GM19324 (cell line): Measurements from ENCODE around the gene LZTR1.
"Not testable (repeated sequence)": the region's sequence is repeated elsewhere in the genome, so short reads cannot be mapped to it uniquely, and the experiment has no call there.

Experiments used
- ATAC-seq: cut with Tn5 transposase; IDR thresholded peaks from one replicate; pipeline ENCODE4 v1.9.1; 2021; ENCODE audit warnings: mild to moderate bottlenecking, moderate library complexity; ENCODE audit not compliant: unreplicated experiment, low FRiP score

The LZTR1 gene

DNA sequence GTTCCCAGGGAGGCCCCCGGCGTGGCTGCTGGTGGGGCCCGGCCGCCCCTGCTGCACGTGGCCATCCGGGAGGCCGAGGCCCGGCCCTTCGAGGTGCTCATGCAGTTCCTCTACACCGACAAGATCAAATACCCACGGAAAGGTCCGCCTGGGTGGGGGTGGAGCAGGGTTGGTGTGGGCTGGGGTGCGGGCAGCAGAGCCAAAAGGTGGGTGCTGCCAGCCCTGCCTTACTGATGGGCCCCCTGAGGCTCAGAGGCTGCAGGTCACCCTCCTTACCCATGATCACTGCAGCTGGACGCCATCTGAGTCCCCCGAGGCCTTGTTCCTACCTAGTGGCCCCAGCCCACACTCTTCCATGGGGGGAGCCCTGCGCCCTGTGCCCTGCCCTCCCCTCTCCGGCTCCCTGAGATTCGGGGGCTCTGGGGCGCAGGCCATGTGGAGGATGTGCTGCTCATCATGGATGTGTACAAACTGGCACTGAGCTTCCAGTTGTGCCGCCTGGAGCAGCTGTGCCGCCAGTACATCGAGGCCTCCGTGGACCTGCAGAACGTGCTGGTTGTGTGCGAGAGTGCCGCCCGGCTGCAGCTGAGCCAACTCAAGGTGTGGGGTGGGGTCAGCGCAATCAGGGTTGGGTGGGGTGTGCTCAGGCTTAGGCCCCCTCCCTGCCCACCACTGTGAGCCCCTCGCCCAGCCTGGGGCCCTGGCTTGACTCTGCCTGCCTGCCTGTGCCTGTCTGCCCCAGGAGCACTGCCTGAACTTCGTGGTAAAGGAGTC, 12.2 kb downstream of the LZTR1 start:
- no peak for ATAC-seq

DNA sequence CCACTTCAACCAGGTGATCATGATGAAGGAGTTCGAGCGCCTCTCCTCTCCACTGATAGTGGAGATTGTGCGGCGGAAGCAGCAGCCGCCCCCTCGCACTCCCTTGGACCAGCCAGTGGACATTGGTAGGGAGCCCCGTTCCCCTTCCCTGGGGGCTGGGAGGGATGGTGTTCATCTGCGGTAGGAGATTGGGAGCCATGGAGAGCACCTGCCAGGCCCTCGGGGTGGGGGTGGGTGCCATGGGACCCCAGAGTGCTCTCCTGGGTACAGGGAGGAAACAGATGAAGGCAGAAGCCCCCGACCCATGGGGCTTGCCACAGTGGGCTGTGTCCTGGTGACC, 12.8 kb downstream of the LZTR1 start:
- no peak for ATAC-seq

DNA sequence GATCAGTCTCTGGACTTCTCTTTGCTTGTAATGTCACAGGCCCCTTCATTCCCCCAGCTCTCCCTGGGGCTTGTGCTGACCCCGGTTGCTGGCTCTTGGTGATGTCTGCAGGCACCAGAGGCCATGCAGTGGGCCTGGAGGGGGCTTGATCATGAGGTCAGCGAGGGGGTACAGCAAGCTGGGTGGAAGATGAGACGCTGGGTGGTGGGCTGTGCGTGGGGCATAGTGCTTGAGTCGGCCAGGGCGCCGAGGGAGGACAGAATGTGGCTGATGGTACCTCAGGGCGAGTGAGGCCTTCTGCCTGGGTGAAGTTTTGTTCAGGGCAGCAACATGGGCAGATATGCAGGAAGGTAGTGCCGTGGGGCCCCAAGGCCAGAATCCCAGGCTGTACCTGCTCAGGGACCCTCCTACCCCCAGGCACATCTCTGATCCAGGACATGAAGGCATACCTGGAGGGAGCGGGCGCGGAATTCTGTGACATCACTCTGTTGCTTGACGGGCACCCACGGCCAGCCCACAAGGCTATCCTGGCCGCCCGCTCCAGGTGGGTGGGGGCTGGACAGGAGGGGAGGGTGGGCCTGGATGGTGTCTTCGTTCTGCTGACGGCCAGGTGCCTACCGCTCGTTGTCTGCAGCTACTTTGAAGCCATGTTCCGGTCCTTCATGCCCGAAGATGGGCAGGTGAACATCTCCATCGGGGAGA, 13.4 kb downstream of the LZTR1 start:
- ATAC-seq, result no peak

DNA sequence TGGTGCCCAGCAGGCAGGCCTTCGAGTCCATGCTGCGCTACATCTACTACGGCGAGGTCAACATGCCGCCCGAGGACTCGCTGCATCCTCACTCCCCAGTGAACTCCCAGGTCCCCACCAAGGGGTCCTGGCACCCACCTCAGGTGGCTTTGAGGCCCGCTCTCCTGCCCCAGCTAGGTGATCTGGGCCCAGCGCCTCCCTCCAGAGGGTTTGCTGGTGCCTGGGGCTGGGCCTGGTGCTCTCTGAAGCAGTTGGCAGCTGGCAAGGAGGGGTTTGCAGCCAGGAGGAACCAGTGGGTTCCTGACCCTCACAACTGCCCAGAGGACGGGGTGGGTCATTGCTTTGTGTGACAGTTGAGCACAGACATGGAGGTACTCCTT, 13.9 kb downstream of the LZTR1 start:
- ATAC-seq, result no peak

DNA sequence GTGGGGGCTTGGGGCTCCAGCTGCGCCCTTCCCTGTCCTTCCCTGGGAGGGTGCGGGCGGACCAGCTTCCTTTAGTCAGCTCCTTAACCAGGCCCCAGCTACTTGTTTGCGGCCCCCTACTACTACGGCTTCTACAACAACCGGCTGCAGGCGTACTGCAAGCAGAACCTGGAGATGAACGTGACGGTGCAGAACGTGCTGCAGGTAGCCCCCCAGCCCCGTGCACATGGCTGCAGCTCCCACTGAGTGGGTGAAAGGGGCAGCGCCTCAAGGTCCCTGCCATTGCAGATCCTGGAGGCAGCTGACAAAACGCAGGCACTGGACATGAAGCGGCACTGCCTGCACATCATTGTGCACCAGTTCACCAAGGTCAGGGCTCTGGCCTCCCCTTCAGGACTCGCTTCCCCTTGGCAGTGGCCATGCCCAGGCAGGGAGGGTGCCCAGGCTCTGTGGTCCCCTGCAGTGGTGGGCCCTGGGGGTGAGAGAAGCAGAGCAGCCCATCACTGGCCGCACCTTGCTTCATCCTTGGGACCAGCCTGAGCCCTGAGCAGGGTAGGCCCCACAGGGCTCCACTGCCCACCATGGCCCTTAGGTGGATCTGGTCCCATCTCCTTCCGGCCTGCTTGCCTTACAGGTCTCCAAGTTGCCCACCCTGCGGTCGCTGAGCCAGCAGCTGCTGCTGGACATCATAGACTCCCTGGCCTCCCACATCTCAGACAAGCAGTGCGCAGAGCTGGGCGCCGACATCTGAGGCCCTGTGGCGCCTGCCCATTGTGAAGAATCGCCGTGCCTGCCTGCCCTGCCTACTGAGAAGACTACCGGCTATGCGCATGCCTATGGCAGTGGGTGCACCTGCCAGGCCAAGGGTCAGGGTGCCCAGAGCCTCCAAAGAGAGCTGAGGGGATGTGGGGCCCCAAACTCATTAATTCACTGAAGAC, 14.8 kb downstream of the LZTR1 start:
- no peak for ATAC-seq

DNA sequence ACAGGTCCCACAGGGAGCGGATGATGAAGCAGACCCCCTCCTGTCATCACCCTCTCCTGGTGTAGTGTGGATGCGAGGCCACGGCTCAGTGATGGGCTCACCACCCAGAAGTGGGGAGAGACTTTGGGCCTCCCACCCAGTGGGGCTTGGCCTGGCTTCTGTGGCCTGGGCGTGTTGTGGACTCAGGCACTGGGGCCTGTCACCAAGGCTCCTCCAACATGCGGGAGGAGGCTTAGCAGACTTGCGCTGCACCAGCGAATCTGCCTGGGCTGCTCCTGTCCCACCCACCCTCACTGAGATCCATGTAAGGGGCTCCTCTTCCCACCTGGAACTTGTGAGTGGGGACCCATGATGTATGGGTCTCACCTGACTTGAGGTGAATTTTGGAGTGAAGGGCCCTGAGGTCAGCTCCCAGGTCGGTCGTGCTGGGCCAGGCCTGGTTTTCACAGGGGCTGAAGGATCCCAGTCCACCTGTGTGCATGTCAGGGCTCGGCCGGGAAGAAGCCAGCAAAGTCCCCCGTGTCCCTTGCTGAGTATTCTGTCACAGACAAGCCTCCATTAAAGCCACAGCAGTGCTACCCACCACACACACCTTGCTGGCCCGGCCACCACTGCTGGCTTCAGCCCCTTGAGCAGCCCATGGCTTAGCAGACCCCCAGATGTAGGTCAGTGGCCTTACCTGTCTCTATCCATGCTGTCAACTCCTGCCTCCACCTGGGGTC, 15.6 kb downstream of the LZTR1 start:
- no peak for ATAC-seq

DNA sequence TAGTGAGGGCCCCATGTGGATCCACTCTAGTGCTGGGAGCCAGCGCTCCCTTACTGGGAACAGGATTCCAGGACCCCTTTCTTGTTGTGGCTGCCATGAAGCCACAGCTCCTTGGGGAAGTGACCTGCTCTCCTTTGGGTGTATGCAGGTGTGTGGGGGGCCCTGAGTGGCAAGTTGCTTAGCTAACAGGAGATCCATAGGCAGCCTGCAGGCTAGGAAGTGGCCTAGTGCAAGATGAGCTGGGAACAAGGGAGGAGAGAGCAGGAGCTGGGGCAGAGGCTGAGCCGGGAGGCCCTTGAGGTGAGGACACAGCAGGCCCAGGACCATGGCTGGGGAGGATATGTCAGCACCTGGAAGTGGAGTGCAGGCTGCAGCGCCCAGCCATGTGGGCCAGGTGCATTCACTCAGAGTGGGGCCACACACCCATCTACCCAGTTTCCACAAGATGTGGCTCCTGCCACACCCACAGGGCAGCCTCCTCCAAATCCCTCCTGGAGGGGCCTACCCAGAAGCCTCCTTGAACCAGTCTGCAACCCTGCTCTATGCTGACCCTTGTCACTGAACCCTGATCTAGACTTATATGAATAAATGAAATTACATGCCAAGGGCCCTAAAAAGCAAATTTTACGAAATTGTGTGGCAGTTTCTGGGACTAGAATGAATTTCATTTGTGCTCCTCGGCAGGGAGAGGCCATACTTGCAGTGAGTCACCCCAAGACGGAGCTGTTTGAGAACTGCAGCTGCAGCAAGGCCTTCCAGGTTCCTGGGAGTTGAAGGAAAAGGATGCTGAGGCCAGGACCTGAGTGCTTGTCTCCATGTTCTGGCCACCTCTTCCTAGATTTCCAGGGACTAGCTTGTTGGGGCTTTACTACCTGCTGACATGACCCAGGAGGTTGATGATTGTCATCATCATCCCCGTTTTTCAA, 16.6 kb downstream of the LZTR1 start:
- ATAC-seq, result no peak

DNA sequence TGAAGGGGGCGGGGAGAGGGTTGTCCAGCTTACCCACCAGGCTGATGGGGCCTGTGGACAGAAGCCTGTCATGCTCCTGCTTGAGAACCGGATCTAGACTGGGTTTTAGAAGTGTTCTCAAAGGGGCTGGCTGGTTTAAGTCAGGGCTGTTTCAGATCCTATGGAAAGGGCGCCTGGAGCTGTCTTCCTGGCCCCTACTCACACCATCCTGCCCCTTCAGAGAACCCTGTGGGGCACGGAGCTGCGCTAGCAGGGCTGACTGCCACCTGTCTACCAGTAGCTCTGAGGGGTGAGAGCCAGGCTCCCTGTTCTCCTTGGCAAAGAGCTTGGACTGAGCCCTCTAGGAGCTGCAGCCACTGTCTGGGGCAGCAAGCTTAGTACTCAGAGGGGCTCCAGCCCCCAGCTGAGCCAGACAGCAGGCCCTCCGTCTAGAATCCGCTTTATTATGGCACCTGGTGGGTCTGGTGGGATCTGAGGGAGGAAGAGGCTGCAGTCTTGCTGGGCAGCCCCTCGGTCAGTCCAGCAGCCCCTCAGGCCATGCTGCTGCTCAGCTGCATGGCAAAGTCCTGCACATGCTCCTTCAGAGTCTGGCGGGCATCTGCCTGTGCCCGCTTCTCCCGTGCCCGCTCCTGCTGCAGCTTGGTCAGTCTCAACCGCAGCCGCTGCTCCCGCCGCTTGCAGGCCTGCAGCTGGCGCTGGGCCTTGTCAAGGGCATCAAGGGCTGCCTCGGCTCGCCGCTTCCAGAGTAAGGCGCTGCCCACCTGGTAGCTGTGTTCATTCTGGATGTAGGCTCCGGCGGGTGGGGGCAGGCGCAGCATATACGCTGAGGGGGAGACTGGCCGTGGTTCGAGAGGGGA, 17.5 kb downstream of the LZTR1 start:
- ATAC-seq, result no peak

DNA sequence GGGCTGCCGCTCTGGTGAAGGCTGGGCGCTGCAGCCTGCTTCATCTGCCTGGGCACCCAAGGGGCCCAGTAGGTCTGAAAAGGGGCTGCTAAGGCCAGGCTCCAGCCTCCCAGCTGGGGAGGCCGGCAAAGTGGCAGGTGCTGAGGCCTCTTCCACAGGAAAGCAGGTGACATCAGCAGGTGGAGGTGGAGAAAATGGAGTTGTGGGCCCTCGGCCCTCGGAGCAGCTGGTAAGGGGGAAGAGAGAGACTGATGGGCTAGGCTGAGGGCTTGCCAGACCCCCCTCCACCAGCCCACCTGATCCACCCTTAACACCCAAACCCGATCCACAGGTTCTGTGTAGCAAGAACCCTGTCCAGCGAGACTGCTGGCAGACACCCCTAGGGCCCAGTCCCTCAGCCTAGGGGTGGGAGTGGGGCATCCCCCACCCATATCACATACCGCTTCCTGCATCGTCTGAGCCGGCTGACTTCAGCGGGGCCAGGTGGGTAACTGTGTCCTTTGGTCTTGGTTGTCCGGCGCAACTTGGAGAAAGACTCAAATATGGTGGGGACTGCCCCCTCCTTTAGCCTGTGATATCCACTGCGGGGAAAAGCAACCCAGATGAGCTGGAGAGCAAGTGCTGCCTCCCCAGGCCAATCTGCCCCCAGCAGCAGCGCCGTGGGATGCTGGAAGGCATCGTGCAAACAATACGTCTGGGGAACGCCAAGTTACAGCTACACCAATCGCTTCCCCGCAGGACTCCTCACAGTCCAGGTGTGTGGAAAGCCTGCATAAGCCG, 18.3 kb downstream of the LZTR1 start:
- ATAC-seq, result no peak

DNA sequence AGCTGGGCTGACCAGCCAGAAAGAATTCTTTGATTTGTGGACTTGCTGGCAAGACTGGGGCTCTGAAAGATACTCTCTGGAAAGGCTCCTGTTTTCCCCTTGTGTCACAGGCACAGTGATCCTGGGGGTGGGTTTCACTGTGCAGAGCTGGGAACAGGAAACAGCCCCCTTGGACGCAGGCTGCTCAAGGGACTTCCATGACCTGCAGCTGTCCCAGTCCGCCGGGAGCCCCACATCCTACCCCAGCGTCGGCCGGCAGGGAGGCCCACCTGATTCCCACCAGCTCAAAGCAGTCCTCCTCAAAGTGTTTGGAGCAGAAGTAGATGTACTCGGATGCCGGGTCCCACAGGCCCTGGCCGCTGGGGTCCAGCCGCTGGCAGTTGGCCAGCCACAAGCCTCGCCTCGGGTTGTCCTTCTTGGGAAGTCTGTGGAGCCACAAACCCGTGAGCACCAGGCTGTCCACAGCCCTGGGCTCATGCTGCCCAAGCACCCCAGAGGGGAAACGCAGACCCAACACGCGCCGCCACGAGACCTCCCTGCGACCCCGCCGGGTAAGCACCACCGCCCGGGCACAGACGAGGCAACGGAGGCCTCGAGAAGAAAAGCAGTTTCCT, 19.0 kb downstream of the LZTR1 start:
- ATAC-seq, result no peak

DNA sequence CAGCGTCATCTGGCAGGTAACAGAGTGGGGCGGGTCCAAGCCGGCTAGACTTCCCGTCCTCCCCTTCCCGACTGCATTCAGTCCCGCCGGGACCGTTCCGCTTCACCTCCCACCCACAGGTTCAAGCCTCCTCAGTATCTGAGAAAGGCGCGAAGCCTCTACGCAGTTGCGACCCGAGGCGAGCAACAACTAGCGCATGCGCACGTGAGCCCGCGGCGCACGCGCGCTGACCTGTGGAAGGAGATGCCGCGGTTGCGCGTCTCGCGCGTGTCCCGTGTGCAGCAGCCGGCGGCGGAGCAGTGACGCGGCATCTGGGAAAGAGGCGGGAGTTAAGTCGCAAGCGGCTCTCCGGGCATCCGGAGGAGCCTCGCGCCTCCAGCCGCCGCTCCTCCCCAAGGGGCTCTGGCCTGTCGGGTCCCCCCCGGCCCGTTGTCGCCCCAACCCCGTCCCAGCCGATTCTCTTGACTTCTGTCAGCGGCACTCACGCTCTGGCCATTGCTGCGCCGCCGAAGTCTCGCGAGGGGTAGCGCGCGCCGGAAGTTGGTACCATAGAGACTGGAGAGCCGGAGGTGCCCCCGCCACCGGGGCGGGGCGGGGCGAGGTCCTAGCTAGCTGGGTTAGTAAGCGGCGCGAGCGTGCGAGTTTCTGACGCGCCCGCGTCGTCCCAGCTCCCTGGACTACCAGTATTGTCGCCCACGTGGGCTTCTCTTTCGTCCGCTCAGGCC, 19.7 kb downstream of the LZTR1 start, which contains the start of gene THAP7:
TSS of gene THAP7 (minus strand) at position 518 of the 725 bp plus-strand sequence. CDS start at position 311, 207 bp downstream.
- peak; percentile 88 for ATAC-seq

DNA sequence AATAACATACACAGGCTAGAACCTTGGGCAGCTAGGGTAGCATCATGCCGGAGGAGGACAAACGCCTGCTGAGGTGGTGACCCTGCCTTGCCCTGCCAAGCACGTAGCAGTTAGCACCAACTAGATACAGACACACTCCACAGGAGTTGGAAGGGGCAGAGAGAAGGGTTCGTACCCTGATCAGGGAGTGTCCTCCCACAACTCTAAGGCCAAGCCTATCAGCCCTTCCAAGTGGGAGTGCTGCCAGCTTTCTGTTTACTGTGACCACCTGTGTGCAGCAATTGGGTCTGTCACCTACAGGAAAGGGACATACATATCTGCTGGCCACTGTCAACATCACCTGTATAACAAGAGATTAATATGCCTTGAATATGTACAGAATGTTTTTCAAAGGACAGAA, 21.7 kb downstream of the LZTR1 start:
- ATAC-seq, result no peak

DNA sequence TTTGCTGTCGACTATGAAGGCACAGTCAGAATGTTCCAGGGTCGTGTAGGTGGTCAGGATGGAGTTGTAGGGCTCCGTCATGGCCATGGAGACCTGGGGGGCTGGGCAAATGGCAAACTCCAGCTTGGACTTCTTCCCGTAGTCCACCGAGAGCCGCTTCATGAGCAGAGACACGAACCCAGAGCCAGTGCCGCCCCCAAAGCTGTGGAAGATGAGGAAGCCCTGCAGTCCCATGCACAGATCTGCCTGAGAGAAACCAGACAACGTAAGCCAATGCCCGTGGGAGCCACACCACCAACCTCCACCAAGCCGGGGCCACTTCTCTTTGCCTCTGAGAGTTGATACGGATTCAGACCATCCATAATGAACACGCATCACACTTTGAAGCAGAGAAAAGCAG, 27.1 kb downstream of the LZTR1 start:
- ATAC-seq, result not testable (repeated sequence)

DNA sequence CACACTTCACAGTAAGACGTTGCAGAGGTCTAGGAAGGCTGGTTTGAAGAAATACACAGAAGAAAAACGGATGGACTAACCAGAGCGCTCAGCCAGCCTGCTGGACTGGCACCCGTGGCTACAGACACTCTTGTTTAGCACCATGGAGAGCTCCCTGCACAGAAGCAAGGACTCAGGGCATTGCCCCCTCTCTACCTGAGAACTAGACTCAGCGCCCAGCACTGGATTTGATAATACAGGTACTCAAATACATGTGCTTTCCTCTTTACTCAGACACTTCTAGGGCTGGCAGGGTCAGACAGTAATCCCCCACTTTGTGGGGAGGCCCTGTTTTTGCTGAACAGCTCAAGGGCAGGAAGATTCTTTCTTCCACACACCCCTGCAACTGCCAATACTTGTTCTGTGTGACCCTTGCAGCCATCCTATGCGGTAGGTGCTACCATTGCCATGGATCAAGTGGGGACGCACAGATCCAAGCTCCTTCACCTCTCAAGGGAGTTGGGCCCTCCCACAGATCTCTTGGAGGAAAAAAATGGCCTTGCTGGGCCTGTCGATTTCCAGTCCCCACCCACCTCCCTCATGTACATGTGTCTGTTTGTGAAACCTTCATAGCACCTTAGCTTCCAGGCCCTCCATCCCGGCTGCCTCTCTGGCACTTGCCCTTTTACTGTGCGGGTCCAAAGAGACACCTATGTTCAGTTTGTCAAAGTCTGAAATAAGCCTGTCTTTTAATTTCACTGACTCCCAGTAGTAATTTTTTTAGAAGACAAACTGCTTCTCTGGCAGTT, 27.7 kb downstream of the LZTR1 start:
- no peak for ATAC-seq

DNA sequence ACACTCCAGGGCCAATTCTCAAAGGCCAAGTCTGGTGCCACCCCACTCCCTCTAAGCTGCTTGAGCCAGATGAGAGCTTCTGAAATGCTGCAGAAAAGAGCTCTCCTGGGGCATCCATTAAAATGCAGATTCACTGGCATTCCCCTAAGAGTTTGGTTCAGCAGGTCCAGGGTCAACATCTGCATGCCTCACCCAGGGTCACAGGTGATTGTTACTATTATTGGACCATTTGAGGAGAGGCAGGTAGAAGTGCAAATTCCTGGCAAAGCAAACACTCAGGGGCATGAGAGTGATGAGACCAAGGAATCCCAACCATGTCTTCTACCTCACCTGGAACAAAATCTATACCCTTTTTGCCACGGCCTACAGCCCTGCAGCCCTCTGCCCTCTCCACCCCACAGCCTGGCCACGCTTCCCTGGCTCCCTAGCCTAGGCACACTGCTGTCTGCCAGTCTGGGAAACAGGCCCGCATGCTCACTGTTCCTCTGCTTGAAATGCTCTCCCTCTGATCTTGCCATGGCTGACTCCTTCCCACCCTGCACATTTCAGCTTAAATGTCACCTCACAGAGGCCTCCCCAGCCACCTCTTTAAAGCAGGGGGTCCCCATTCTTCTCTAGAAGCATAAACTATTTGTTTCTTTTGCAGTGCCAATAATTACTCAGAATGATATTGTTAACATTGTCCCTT, 28.5 kb downstream of the LZTR1 start:
- ATAC-seq, result no peak
